A549 (cell line): Measurements from ENCODE around the gene CD46.

Source experiments
- ATOH8 ChIP-seq: fragments of 250-450 bp; sonication (Bioruptor Pico); IDR thresholded peaks from 2 replicates; pipeline ENCODE4 v1.5.0; 2020; ENCODE audit warnings: low read depth, mild to moderate bottlenecking, moderate library complexity
- EP300 ChIP-seq, 2 experiments: fragments of >200 bp; sonication (Bioruptor Twin); formaldehyde crosslinking; IDR thresholded peaks; 2 replicates in 1 of 2; 3 replicates in 1 of 2; pipeline ENCODE4 v1.6.1; 2016 to 2017
- MAFK ChIP-seq: fragments of 450-650 bp; IDR thresholded peaks from 2 replicates; pipeline ENCODE4 v1.6.1; 2014; ENCODE audit not compliant: partially characterized antibody
- MYC ChIP-seq: IDR thresholded peaks from 2 replicates; pipeline ENCODE4 v1.6.1; 2012; ENCODE audit warnings: mild to moderate bottlenecking, inconsistent platforms, low read length, improper control_type of control experiment, borderline replicate concordance
- PHF8 ChIP-seq: fragments of 200-600 bp; sonication (generic); IDR thresholded peaks from 2 replicates; pipeline ENCODE4 v1.6.1; 2016; ENCODE audit warnings: low read depth, mild to moderate bottlenecking, antibody characterized with exemption, moderate library complexity, borderline replicate concordance
- TP53 ChIP-seq: fragments of 250-450 bp; sonication (Bioruptor Pico); IDR thresholded peaks from 2 replicates; pipeline ENCODE4 v1.5.0; 2021; ENCODE audit warnings: mild to moderate bottlenecking, moderate library complexity
- TF ChIP-seq, protein P1 (sequence below): fragments of >200 bp; sonication (Bioruptor Twin); formaldehyde crosslinking; IDR thresholded peaks from 3 replicates; pipeline ENCODE4 v1.5.1; 2016
- TF ChIP-seq, protein P2 (sequence below): fragments of 200-600 bp; sonication (generic); IDR thresholded peaks from 2 replicates; pipeline ENCODE4 v1.6.1; 2016; ENCODE audit warnings: antibody characterized with exemption, mild to moderate bottlenecking, moderate library complexity

GRCh38 chr1:207797229-207797973 is 45.5 kb downstream of the CD46 start:
- TF ChIP-seq, protein P1, sequence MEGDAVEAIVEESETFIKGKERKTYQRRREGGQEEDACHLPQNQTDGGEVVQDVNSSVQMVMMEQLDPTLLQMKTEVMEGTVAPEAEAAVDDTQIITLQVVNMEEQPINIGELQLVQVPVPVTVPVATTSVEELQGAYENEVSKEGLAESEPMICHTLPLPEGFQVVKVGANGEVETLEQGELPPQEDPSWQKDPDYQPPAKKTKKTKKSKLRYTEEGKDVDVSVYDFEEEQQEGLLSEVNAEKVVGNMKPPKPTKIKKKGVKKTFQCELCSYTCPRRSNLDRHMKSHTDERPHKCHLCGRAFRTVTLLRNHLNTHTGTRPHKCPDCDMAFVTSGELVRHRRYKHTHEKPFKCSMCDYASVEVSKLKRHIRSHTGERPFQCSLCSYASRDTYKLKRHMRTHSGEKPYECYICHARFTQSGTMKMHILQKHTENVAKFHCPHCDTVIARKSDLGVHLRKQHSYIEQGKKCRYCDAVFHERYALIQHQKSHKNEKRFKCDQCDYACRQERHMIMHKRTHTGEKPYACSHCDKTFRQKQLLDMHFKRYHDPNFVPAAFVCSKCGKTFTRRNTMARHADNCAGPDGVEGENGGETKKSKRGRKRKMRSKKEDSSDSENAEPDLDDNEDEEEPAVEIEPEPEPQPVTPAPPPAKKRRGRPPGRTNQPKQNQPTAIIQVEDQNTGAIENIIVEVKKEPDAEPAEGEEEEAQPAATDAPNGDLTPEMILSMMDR, result peak; percentile 84
- no peak for TF ChIP-seq ATOH8 (CRISPR knock-in tag)
- TF ChIP-seq MAFK, result no peak
- TF ChIP-seq EP300 (IDR thresholded peaks at IDR 0.05), result no peak
- TF ChIP-seq, protein P2, sequence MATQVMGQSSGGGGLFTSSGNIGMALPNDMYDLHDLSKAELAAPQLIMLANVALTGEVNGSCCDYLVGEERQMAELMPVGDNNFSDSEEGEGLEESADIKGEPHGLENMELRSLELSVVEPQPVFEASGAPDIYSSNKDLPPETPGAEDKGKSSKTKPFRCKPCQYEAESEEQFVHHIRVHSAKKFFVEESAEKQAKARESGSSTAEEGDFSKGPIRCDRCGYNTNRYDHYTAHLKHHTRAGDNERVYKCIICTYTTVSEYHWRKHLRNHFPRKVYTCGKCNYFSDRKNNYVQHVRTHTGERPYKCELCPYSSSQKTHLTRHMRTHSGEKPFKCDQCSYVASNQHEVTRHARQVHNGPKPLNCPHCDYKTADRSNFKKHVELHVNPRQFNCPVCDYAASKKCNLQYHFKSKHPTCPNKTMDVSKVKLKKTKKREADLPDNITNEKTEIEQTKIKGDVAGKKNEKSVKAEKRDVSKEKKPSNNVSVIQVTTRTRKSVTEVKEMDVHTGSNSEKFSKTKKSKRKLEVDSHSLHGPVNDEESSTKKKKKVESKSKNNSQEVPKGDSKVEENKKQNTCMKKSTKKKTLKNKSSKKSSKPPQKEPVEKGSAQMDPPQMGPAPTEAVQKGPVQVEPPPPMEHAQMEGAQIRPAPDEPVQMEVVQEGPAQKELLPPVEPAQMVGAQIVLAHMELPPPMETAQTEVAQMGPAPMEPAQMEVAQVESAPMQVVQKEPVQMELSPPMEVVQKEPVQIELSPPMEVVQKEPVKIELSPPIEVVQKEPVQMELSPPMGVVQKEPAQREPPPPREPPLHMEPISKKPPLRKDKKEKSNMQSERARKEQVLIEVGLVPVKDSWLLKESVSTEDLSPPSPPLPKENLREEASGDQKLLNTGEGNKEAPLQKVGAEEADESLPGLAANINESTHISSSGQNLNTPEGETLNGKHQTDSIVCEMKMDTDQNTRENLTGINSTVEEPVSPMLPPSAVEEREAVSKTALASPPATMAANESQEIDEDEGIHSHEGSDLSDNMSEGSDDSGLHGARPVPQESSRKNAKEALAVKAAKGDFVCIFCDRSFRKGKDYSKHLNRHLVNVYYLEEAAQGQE, result no peak
- no peak for TF ChIP-seq TP53
- no peak for TF ChIP-seq MYC
- no peak for TF ChIP-seq PHF8
